Measurements from ENCODE around the gene KCNH3. TPM values are rescaled to one million over a fixed set of nuclear protein-coding genes. Genes with fewer than 3 reads are reported as not detected.
A peak's percentile ranks its signal among the peaks of the same experiment; 100 is the strongest.

Gene KCNH3
- total RNA-seq, 4 donors from 2014 or later, result 0.15 to 1.0 (median 0.43) TPM

DNA sequence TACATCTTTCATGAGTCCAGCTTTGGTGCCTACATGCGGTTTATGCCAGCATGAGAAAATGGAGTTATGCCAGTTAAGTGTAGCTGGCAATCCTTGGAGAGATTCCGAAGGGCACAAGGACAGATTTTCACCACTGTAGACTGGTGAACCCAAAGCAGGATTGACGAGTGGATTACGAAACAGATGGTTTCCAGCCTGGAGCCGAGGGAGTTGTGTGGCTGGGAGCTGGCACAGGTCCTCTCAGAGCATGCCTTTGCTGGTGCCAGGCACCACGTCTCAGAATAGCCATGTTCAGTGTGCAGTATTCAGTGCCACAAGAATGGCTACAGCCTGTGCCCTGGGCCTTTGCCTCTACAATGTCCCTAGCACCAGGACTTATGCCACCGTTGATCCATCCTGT is 13.2 kb downstream of the KCNH3 start:
- TF ChIP-seq POLR2AphosphoS5 (IDR thresholded peaks at IDR 0.05) (no peak), EP300 (IDR thresholded peaks at IDR 0.05) (no peak), POLR2A (IDR thresholded peaks at IDR 0.05) (no peak)

DNA sequence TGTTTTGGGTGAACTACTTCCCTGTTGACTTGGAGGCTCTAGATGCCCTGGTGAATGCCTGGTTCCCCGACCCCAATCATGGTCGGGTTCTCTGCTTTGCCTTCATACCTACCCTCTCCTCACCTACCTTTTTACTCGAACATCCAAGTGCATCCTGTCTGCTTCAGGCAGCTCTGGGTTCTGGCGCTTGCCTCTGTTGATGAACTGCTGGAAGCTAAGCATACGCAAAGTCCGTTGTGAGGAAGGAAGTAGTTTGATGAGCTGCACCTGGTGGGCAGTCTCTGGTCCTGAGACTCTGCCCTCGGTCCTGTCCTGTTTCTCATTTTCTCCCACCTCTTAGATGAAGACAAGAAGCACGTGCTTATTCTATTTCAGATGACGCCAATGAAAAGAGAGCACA is 13.6 kb downstream of the KCNH3 start:
- Histone ChIP-seq H3K4me3 (no peak overlapping the region), H3K27ac (no peak overlapping the region), H3K9me3 (no peaks in the 10 kb centered on the region), H3K36me3 (peaks cover 16% of the 10 kb centered on the region), H3K27me3 (peaks cover 25% of the 10 kb centered on the region), H3K4me1 (peaks cover 37% of the 10 kb centered on the region)
- TF ChIP-seq, protein P1, sequence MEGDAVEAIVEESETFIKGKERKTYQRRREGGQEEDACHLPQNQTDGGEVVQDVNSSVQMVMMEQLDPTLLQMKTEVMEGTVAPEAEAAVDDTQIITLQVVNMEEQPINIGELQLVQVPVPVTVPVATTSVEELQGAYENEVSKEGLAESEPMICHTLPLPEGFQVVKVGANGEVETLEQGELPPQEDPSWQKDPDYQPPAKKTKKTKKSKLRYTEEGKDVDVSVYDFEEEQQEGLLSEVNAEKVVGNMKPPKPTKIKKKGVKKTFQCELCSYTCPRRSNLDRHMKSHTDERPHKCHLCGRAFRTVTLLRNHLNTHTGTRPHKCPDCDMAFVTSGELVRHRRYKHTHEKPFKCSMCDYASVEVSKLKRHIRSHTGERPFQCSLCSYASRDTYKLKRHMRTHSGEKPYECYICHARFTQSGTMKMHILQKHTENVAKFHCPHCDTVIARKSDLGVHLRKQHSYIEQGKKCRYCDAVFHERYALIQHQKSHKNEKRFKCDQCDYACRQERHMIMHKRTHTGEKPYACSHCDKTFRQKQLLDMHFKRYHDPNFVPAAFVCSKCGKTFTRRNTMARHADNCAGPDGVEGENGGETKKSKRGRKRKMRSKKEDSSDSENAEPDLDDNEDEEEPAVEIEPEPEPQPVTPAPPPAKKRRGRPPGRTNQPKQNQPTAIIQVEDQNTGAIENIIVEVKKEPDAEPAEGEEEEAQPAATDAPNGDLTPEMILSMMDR (IDR thresholded peaks at IDR 0.05), result no peak
- TF ChIP-seq EP300 (IDR thresholded peaks at IDR 0.05) (no peak), POLR2A (IDR thresholded peaks at IDR 0.05) (no peak), POLR2AphosphoS5 (IDR thresholded peaks at IDR 0.05) (no peak)
- no peak for DNase-seq (ENCODE audit: low spot score in 2 of 2)
- 65% methylated on average over 9 of the region's 9 CpGs for WGBS

More for the DNA sequence above, 13.2 kb downstream of the KCNH3 start:
- H3K27me3 ChIP-seq, result peaks cover 30% of the 10 kb centered on the region
- no peak overlapping the region for H3K27ac ChIP-seq
- peaks cover 37% of the 10 kb centered on the region for H3K4me1 ChIP-seq
- H3K9me3 ChIP-seq, result no peaks in the 10 kb centered on the region
- peaks cover 12% of the 10 kb centered on the region for H3K36me3 ChIP-seq
- no peak overlapping the region for H3K4me3 ChIP-seq
- DNase-seq (ENCODE audit: low spot score in 2 of 2), result no peak
- 47% methylated on average over 7 of the region's 7 CpGs for WGBS

DNA sequence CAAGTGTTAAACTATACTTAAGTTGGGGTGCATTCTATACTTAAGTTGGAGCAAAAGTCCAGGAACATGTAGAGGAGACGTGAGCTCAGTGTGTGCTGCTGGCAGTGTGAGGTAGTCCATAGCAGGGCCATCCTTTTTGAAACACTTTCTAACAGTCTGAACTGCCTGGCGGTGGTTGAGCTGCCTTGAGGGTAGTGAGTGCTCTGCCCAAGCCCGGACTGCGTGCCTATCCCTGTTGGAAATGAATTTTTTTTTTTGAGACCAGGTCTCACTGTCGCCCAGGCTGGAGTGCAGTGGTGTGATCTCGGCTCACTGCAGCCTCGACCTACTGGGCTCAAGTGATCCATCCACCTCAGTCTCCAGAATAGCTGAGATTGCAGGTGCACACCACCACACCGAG is 14.1 kb downstream of the KCNH3 start:
- no peak overlapping the region for H3K4me3 ChIP-seq
- H3K36me3 ChIP-seq, result peaks cover 21% of the 10 kb centered on the region
- H3K4me1 ChIP-seq, result peaks cover 37% of the 10 kb centered on the region
- H3K9me3 ChIP-seq, result no peaks in the 10 kb centered on the region
- H3K27ac ChIP-seq, result no peak overlapping the region
- WGBS, result 60% methylated on average over 8 of the region's 8 CpGs
- TF ChIP-seq, protein P1 (IDR thresholded peaks at IDR 0.05), result no peak
- TF ChIP-seq POLR2AphosphoS5 (IDR thresholded peaks at IDR 0.05) (no peak), EP300 (IDR thresholded peaks at IDR 0.05) (no peak)
- peaks cover 21% of the 10 kb centered on the region for H3K27me3 ChIP-seq
- DNase-seq (ENCODE audit: low spot score in 2 of 2), result no peak

DNA sequence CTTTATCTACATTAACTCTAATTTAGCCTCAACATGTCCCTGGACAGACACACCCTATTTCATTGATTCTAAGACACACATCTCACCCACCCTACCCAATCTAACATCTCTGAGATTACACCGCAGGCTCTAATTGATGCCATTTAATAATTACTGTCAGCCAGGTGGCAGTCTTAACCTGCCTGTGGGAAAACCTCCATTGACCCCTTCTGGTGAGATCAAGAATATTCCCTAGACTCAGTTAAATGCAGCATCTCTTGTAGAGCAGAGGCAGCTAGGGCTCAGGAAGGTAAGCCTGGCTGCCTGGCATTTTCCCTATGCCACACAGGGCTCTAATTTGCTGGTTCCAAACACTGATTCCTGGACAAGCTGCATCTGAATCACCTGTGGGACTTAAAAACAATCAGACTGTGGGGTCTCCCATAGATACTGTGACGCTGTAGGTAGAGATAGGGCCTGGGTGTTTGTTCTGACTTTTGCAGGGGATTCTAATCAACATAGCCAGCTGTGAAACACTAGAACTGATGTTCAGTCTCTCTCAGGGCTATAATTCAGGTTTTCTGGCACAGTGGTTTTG is 14.8 kb downstream of the KCNH3 start:
- no peak for DNase-seq (ENCODE audit: low spot score in 2 of 2)
- H3K27ac ChIP-seq, result no peak overlapping the region

DNA sequence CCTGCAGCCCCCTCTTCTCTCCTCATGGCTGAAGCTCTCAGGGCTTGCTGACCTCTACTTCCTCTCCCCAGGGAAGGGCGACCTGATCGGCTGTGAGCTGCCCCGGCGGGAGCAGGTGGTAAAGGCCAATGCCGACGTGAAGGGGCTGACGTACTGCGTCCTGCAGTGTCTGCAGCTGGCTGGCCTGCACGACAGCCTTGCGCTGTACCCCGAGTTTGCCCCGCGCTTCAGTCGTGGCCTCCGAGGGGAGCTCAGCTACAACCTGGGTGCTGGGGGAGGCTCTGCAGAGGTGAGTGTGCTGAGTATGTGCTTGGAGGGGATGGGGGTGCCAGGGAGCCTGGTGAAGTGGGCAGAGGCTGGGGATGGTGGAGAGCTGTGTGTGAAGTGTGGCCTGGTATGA is 15.4 kb downstream of the KCNH3 start:
- Histone ChIP-seq H3K27me3 (peaks cover 7% of the 10 kb centered on the region), H3K4me3 (no peak overlapping the region), H3K27ac (no peak overlapping the region), H3K4me1 (peaks cover 26% of the 10 kb centered on the region), H3K9me3 (no peaks in the 10 kb centered on the region), H3K36me3 (peaks cover 33% of the 10 kb centered on the region)
- WGBS, result 81% methylated on average over 5 of the region's 15 CpGs
- DNase-seq (ENCODE audit: low spot score in 2 of 2), result no peak
- TF ChIP-seq POLR2AphosphoS5 (IDR thresholded peaks at IDR 0.05) (no peak), EP300 (IDR thresholded peaks at IDR 0.05) (no peak), POLR2A (IDR thresholded peaks at IDR 0.05) (no peak)
- TF ChIP-seq, protein P1 (IDR thresholded peaks at IDR 0.05), result no peak

More for the DNA sequence above, 14.8 kb downstream of the KCNH3 start:
- Histone ChIP-seq H3K36me3 (peaks cover 27% of the 10 kb centered on the region), H3K4me1 (peaks cover 33% of the 10 kb centered on the region), H3K4me3 (no peak overlapping the region), H3K27me3 (peaks cover 14% of the 10 kb centered on the region), H3K9me3 (no peaks in the 10 kb centered on the region)
- TF ChIP-seq EP300 (IDR thresholded peaks at IDR 0.05), result no peak
- TF ChIP-seq, protein P1 (IDR thresholded peaks at IDR 0.05), result peak in 1 of 2 donors; percentile 30
- 21% methylated on average over 1 of the region's 2 CpGs for WGBS
